Panc1 (cell line): ENCODE data around the gene CUX1. TPM values are rescaled to one million over a fixed set of nuclear protein-coding genes. Genes with fewer than 3 reads are reported as not detected.

Experiments
- ATAC-seq: fragments of 200-7000 bp; cut with Tn5 transposase; 2 replicates; pipeline ENCODE4 v1.9.1; 2020; ENCODE audit warnings: mild to moderate bottlenecking, moderate library complexity
- BruUV-seq: library from RNA; stranded (reverse); fragments of 400-500 nt; replicated peaks from 2 replicates; lab custom pipeline; 2021; lab: Mats Ljungman, UMichigan
- CTCF ChIA-PET: fragments of 300-600 bp; sonication (Branson Sonifier 250); formaldehyde crosslinking; loops from one replicate; lab custom pipeline; 2022; ENCODE audit warnings: antibody characterized with exemption; lab: Charles Lee
- POLR2A ChIA-PET: fragments of 300-600 bp; sonication (Branson Sonifier 250); formaldehyde crosslinking; loops from one replicate; lab custom pipeline; 2022; ENCODE audit warnings: antibody characterized with exemption; lab: Charles Lee
- DNase-seq: peaks from one replicate; pipeline ENCODE4 v3.0.0-alpha.2; 2010; ENCODE audit warnings: low read depth, low spot score
- H3K27ac ChIP-seq: 2 replicates; pipeline ENCODE4 v1.5.1; 2011; ENCODE audit warnings: mild to moderate bottlenecking, low read length, inconsistent platforms
- H3K27me3 ChIP-seq: fragments of 200-500 bp; sonication (Bioruptor generic); 2 replicates; pipeline ENCODE4 v1.6.0; 2014; ENCODE audit warnings: low read length, inconsistent platforms; ENCODE audit not compliant: control insufficient read depth, insufficient read depth
- H3K36me3 ChIP-seq: fragments of 200-500 bp; sonication (Bioruptor generic); 2 replicates; pipeline ENCODE4 v1.5.1; 2014; ENCODE audit warnings: inconsistent platforms, mild to moderate bottlenecking, low read length, moderate library complexity; ENCODE audit not compliant: control insufficient read depth, insufficient read depth
- H3K4me1 ChIP-seq: 2 replicates; pipeline ENCODE4 v1.5.1; 2011; ENCODE audit warnings: inconsistent platforms, mild to moderate bottlenecking, low read length, moderate library complexity; ENCODE audit not compliant: control insufficient read depth, insufficient read depth
- H3K4me3 ChIP-seq, 2 experiments: 2 replicates each; pipeline ENCODE4 v1.5.1; 2011 to 2012; ENCODE audit warnings: low read depth in 2 of 2, low read length in 2 of 2, mild to moderate bottlenecking in 2 of 2, inconsistent platforms in 1 of 2, moderate library complexity in 1 of 2
- H3K9me3 ChIP-seq: fragments of 200-500 bp; sonication (Bioruptor generic); 2 replicates; pipeline ENCODE4 v1.5.1; 2014; ENCODE audit warnings: low read depth, mild to moderate bottlenecking, inconsistent platforms, low read length, moderate library complexity; ENCODE audit not compliant: control insufficient read depth, insufficient read depth
- CTCF ChIP-seq: fragments of 450-650 bp; IDR thresholded peaks from 2 replicates; pipeline ENCODE4 v1.5.1; 2017; ENCODE audit warnings: mild to moderate bottlenecking
- POLR2AphosphoS5 ChIP-seq: IDR thresholded peaks from 2 replicates; pipeline ENCODE4 v1.6.1; 2012; ENCODE audit warnings: mild to moderate bottlenecking, low read depth, low read length, moderate library complexity
- REST ChIP-seq, 2 experiments: IDR thresholded peaks; 2 replicates each; pipeline ENCODE4 v1.6.1; 2011 to 2012; ENCODE audit warnings: low read depth in 2 of 2, control low read depth in 1 of 2, low read length in 1 of 2, mild to moderate bottlenecking in 1 of 2, moderate library complexity in 1 of 2; ENCODE audit not compliant: insufficient read depth in 1 of 2
- SIN3A ChIP-seq: IDR thresholded peaks from 2 replicates; pipeline ENCODE4 v1.6.1; 2012; ENCODE audit warnings: low read depth, mild to moderate bottlenecking, low read length, moderate library complexity, borderline replicate concordance; ENCODE audit not compliant: insufficient read depth
- TCF7L2 ChIP-seq: IDR thresholded peaks from 2 replicates; pipeline ENCODE4 v1.6.1; 2011; ENCODE audit warnings: mild to moderate bottlenecking, low read depth, low read length, inconsistent platforms
- in situ Hi-C: cut with HindIII; loops from 2 replicates; pipeline ENCODE4 v1.10.0; 2016; ENCODE audit warnings: low sequenced_read_pairs, low pct_unique_long_range_greater_than_20kb
- intact Hi-C: fragments of 100-400 bp; cut with micrococcal nuclease; formaldehyde crosslinking; loops from one replicate; pipeline ENCODE4 v1.10.0; 2022; ENCODE audit not compliant: unreplicated experiment
- total RNA-seq: library from RNA; stranded (reverse); gene quantifications from one replicate; pipeline ENCODE4 v1.2.1, GENCODE V29; 2021; ENCODE audit not compliant: unreplicated experiment

Gene CUX1
- total RNA-seq, 1 experiment from 2014 or later, result 50.9 TPM

- no TSS peak for BruUV-seq
- intact Hi-C loops (no loop called here), in situ Hi-C loops (no loop called here)
- Histone ChIP-seq H3K4me1 (no peaks in the 10 kb centered on the region), H3K27ac (no peak overlapping the region), H3K4me3 (no peak overlapping the region), H3K27me3 (no peaks in the 10 kb centered on the region), H3K36me3 (no peaks in the 10 kb centered on the region), H3K9me3 (no peaks in the 10 kb centered on the region)
- TF ChIP-seq REST (IDR thresholded peaks at IDR 0.05; ENCODE audit: insufficient read depth in 1 of 2, low read depth in 2 of 2, low read length in 1 of 2) (no peak), TCF7L2 (no peak), POLR2AphosphoS5 (no peak), CTCF (no peak), SIN3A (no peak)
- POLR2A ChIA-PET, result interaction anchor here (0.6 kb wide), 1 partner anchor 20 kb away, joined by 7 read pairs; no protein-coding TSS in a partner anchor
- CTCF ChIA-PET, result no interaction called here
- ATAC-seq (no peak), DNase-seq (no peak)
Observed at GRCh38 chr7:102190776-102191350, 373.4 kb downstream of the CUX1 start.

- no peak overlapping the region for H3K4me3 ChIP-seq
- in situ Hi-C loops, result no loop called here
- H3K4me1 ChIP-seq, result no peaks in the 10 kb centered on the region
- intact Hi-C loops, result no loop called here
- no peaks in the 10 kb centered on the region for H3K36me3 ChIP-seq
- no peaks in the 10 kb centered on the region for H3K9me3 ChIP-seq
- TF ChIP-seq CTCF (no peak), SIN3A (no peak), TCF7L2 (no peak), REST (IDR thresholded peaks at IDR 0.05; ENCODE audit: insufficient read depth in 1 of 2, low read depth in 2 of 2, low read length in 1 of 2) (no peak), POLR2AphosphoS5 (no peak)
- ATAC-seq, result no peak
- ChIA-PET CTCF (no interaction called here), POLR2A (interaction anchor here (0.6 kb wide), 1 partner anchor 21 kb away, joined by 7 read pairs; no protein-coding TSS in a partner anchor)
- no peaks in the 10 kb centered on the region for H3K27me3 ChIP-seq
- no peak for DNase-seq
- BruUV-seq, result no TSS peak
- H3K27ac ChIP-seq, result no peak overlapping the region
Observed at GRCh38 chr7:102191556-102192379, 374.3 kb downstream of the CUX1 start.
